Body of pancreas (tissue), 4 donors: ENCODE results near the gene PARP16. TPM values are rescaled to one million over a fixed set of nuclear protein-coding genes. Genes with fewer than 3 reads are reported as not detected.

Experiments
- ATAC-seq: fragments of 150-250 bp; one replicate; pipeline ENCODE4 v1.9.1; 2016
- DNase-seq, 4 donors: peaks; one replicate each; pipeline ENCODE4 v3.0.0-alpha.2; 2019
- H3K27ac ChIP-seq, 4 donors: fragments of 200-600 bp; sonication (generic); 1 replicate in 3 of 4; 2 replicates in 1 of 4; pipeline versions ENCODE4 v1.5.1 to v1.6.1; 2016 to 2019; ENCODE audit warnings: mild to moderate bottlenecking in 1 of 4, mixed read lengths in 1 of 4, moderate library complexity in 1 of 4
- H3K27me3 ChIP-seq, 2 donors: fragments of 200-600 bp; sonication (generic); one replicate each; pipeline ENCODE4 v1.6.0; 2016; ENCODE audit warnings: mild to moderate bottlenecking in 1 of 2
- H3K36me3 ChIP-seq, 2 donors: fragments of 200-600 bp; sonication (generic); replicated peaks in 1 of 2; 2 replicates each; pipeline ENCODE4 v1.5.1; 2016; ENCODE audit warnings: low read depth in 2 of 2; ENCODE audit not compliant: insufficient read depth in 1 of 2
- H3K4me1 ChIP-seq: fragments of 200-600 bp; sonication (generic); one replicate; pipeline ENCODE4 v1.6.0; 2016
- H3K4me3 ChIP-seq, 2 donors: fragments of 200-600 bp; sonication (generic); 1 replicate in 1 of 2; 2 replicates in 1 of 2; pipeline ENCODE4 v1.5.1; 2016 to 2019
- H3K9me3 ChIP-seq, 3 donors: fragments of 200-600 bp; sonication (generic); 1 replicate in 2 of 3; 2 replicates in 1 of 3; pipeline ENCODE4 v1.5.1; 2016
- POLR2A ChIP-seq, 3 donors: fragments of 450-650 bp; IDR thresholded peaks; one replicate each; pipeline ENCODE4 v1.6.1; 2016; ENCODE audit warnings: antibody characterized with exemption in 3 of 3, mild to moderate bottlenecking in 2 of 3
- WGBS, 2 donors: methylation state at CpG; one replicate each; pipeline ENCODE4 v1.1.5; 2017; 5-methylcytosine and 5-hydroxymethylcytosine counted together
- intact Hi-C: fragments of 100-400 bp; cut with DNase I; formaldehyde crosslinking; loops from one replicate; pipeline ENCODE4 v1.15.1; 2023
- total RNA-seq, 2 donors: library from RNA; depleted of rRNA; stranded (reverse); fragments of >200 nt; gene quantifications; one replicate each; pipeline ENCODE4 v1.1.0, GENCODE V29; 2016
- TF ChIP-seq, protein P1 (sequence below), 7 experiments: fragments of 450-650 bp in 4 of 7; fragments of 200-600 bp in 3 of 7; sonication (generic) in 3 of 7; IDR thresholded peaks; one replicate each; pipeline ENCODE4 v1.5.1; 2016 to 2019; ENCODE audit warnings: antibody characterized with exemption in 7 of 7

Gene PARP16
- total RNA-seq, 2 donors from 2014 or later, result 5.2 to 17.5 TPM

DNA sequence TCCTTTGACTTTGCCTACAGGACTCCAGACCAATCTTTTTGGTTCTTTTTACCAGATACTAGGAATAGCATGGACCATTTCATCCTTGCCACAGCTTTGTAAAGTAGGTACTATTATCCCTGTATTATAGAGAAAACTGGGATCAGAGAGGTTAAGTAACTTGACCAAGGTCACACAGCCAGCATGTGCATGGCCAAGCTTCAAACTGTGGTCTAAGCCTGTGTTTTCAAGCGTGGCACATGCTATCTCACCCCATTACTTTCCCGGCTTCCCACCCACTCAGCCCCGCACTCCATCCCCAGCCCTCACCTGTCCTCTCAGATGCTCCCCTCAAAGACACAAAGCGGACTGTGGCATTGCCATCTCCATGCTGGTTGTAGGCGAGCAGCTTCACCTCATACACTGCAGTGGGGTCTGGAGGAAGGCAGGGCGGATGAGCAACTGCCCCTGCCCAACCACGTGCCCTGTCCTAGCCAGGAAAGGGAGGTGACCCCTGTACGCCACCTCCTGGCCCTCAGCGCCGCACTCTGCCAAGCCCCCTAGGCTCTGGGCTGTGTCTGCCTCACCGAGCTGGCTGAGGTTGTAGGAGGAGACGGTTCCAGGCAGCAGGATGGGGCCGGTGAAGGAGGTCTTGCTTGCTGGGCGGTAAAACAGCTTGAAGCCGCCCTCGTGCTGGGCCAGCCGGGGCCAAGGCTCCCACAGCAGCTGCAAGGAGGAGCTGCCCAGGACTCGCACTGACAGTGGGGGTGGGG lies 43.5 kb upstream of the PARP16 start:
- 85 to 90% methylated on average over 11 to 16 of the region's 18 CpGs for WGBS, 2 donors
- Histone ChIP-seq H3K4me1 (peaks cover 4% of the 10 kb centered on the region), H3K4me3 (no peak overlapping the region), H3K36me3 (no peaks in the 10 kb centered on the region), H3K9me3 (no peaks in the 10 kb centered on the region), H3K27ac (no peak overlapping the region), H3K27me3 (no peaks in the 10 kb centered on the region)
- intact Hi-C loops, result no loop called here
- ATAC-seq (no peak), DNase-seq (no peak)
- TF ChIP-seq POLR2A (IDR thresholded peaks at IDR 0.05), result no peak
- TF ChIP-seq, protein P1, sequence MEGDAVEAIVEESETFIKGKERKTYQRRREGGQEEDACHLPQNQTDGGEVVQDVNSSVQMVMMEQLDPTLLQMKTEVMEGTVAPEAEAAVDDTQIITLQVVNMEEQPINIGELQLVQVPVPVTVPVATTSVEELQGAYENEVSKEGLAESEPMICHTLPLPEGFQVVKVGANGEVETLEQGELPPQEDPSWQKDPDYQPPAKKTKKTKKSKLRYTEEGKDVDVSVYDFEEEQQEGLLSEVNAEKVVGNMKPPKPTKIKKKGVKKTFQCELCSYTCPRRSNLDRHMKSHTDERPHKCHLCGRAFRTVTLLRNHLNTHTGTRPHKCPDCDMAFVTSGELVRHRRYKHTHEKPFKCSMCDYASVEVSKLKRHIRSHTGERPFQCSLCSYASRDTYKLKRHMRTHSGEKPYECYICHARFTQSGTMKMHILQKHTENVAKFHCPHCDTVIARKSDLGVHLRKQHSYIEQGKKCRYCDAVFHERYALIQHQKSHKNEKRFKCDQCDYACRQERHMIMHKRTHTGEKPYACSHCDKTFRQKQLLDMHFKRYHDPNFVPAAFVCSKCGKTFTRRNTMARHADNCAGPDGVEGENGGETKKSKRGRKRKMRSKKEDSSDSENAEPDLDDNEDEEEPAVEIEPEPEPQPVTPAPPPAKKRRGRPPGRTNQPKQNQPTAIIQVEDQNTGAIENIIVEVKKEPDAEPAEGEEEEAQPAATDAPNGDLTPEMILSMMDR (IDR thresholded peaks at IDR 0.05), result no peak

DNA sequence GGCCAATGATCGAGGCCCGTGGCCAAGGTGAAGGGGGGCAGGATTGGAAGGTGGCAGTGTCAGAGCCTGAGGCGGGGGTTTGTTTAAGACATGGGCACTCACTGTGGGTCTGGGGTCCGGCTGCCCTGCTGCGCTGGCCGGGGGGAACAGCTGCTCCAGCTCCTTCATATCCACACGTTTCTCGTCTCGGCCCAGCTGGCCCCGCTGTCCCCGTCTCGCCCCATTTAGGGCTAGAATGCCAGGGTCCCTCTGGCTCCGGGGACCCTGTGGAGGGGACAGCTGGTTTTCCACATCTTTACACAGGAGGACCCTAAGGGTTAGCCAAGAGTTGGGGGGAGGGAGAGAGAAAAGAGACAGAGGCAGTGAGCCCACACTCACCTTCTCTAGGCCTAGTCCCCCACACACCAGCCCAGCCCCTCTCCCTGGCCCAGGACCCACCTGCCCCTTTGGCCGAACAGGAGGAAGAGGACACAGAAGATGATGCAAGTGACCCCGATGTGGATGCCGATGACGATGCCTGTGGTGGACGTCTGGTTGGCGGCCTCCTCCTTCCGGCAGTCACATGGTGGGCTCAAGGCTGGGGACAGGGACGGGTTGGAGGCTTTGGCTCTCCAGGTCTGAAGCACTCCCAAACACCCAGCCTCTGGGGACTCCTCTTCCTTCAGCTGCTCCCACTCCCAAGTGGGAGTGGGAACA lies 42.8 kb upstream of the PARP16 start:
- no peak overlapping the region for H3K4me3 ChIP-seq
- intact Hi-C loops, result no loop called here
- DNase-seq (no peak), ATAC-seq (no peak)
- WGBS, 2 donors, result 86 to 91% methylated on average over 18 to 21 of the region's 21 CpGs
- H3K36me3 ChIP-seq, result no peaks in the 10 kb centered on the region
- peaks cover 4% of the 10 kb centered on the region for H3K4me1 ChIP-seq
- TF ChIP-seq POLR2A (IDR thresholded peaks at IDR 0.05), result no peak
- TF ChIP-seq, protein P1 (IDR thresholded peaks at IDR 0.05), result no peak
- no peaks in the 10 kb centered on the region for H3K9me3 ChIP-seq
- no peak overlapping the region for H3K27ac ChIP-seq
- no peaks in the 10 kb centered on the region for H3K27me3 ChIP-seq

DNA sequence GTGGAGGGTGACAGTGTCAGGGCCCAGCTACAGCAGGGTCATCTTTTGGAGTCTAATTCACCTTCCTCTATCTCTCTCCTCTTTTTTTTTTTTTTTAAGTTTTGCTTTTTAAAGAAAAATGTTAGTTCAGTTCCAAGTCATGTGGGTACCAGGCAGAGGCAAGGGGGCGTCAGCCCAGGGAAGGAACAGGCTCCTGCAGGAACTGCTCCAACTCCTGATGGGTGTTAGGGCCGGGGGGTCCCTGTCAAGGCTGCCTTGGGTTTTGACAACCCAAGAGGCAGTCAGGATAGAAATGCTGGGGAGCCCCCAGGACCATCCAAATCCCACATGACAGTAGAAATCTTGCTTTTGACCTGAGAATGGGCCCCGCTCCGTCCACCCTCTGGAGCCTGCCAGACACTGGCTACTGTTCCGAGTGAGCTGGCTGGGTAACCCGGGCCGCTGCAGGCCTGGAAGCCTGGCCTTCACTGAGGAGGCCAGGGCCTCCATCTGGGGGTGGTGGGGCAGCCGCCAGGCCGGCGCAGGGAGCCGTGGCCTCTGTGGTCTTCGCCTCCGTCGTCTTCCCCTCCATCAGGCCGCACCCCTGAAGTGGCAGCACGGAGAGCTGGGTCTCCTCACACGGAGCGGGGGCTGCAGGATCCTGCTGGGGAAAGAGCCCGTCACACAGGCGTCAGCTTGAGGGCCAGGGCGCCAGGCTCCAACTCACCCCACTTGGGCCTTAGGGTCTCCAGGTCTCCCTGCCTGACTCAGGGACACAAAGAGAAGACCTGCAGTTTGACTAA lies 42.0 kb upstream of the PARP16 start:
- DNase-seq (no peak), ATAC-seq (no peak)
- H3K4me3 ChIP-seq, result no peak overlapping the region
- 74 to 86% methylated on average over 3 to 21 of the region's 21 CpGs for WGBS, 2 donors
- no peaks in the 10 kb centered on the region for H3K36me3 ChIP-seq
- H3K4me1 ChIP-seq, result peaks cover 4% of the 10 kb centered on the region
- TF ChIP-seq POLR2A (IDR thresholded peaks at IDR 0.05), result no peak
- no peaks in the 10 kb centered on the region for H3K9me3 ChIP-seq
- H3K27me3 ChIP-seq, result no peaks in the 10 kb centered on the region
- intact Hi-C loops, result no loop called here
- H3K27ac ChIP-seq, result no peak overlapping the region

- H3K9me3 ChIP-seq, result no peaks in the 10 kb centered on the region
- intact Hi-C loops, result no loop called here
- DNase-seq (no peak), ATAC-seq (no peak)
- no peak for TF ChIP-seq POLR2A (IDR thresholded peaks at IDR 0.05)
- TF ChIP-seq, protein P1 (IDR thresholded peaks at IDR 0.05), result no peak
- H3K27me3 ChIP-seq, result no peaks in the 10 kb centered on the region
- H3K36me3 ChIP-seq, result no peaks in the 10 kb centered on the region
- H3K4me1 ChIP-seq, result peaks cover 4% of the 10 kb centered on the region
- 71 to 78% methylated on average over 11 to 12 of the region's 12 CpGs for WGBS, 2 donors
- H3K27ac ChIP-seq, result no peak overlapping the region
- H3K4me3 ChIP-seq, result no peak overlapping the region
These were observed 41.1 kb upstream of the PARP16 start for GRCh38 chr15:65327651-65328393.
